Measurements from ENCODE around the gene DISC1. TPM values are rescaled to one million over a fixed set of nuclear protein-coding genes. Genes with fewer than 3 reads are reported as not detected.

The DISC1 gene
- total RNA-seq, 2 donors from 2014 or later, result 4.0 to 8.8 TPM

- no peak overlapping the region for H3K4me3 Mint-ChIP-seq
- no peaks in the 10 kb centered on the region for H3K4me1 Mint-ChIP-seq (ENCODE audit: low read depth in 2 of 2)
- ATAC-seq, result no peak
- no peak overlapping the region for H3K27ac Mint-ChIP-seq
- no peaks in the 10 kb centered on the region for H3K27me3 Mint-ChIP-seq
- no peak for DNase-seq (ENCODE audit: low spot score)
- H3K36me3 Mint-ChIP-seq, result no peaks in the 10 kb centered on the region
- H3K9me3 Mint-ChIP-seq, result no peaks in the 10 kb centered on the region
Observed at GRCh38 chr1:231734417-231734816, 107.8 kb downstream of the DISC1 start.

- Mint-ChIP-seq H3K4me1 (ENCODE audit: low read depth in 2 of 2) (no peaks in the 10 kb centered on the region), H3K36me3 (no peaks in the 10 kb centered on the region), H3K27me3 (no peaks in the 10 kb centered on the region), H3K27ac (no peak overlapping the region), H3K9me3 (no peaks in the 10 kb centered on the region), H3K4me3 (no peak overlapping the region)
- DNase-seq (ENCODE audit: low spot score) (no peak), ATAC-seq (no peak)
Observed at GRCh38 chr1:231735411-231735810, 108.8 kb downstream of the DISC1 start.

- no peak for DNase-seq (ENCODE audit: low spot score)
Observed at GRCh38 chr1:231735941-231736340, 109.4 kb downstream of the DISC1 start.

GRCh38 chr1:231736464-231736863, 109.9 kb downstream of the DISC1 start:
- no peaks in the 10 kb centered on the region for H3K27me3 Mint-ChIP-seq
- no peak overlapping the region for H3K4me3 Mint-ChIP-seq
- H3K27ac Mint-ChIP-seq, result no peak overlapping the region
- H3K9me3 Mint-ChIP-seq, result no peaks in the 10 kb centered on the region
- no peaks in the 10 kb centered on the region for H3K4me1 Mint-ChIP-seq (ENCODE audit: low read depth in 2 of 2)
- H3K36me3 Mint-ChIP-seq, result no peaks in the 10 kb centered on the region
- DNase-seq (ENCODE audit: low spot score) (no peak), ATAC-seq (no peak)

More at GRCh38 chr1:231735941-231736340, 109.4 kb downstream of the DISC1 start:
- H3K27ac Mint-ChIP-seq, result no peak overlapping the region
- H3K4me3 Mint-ChIP-seq, result no peak overlapping the region
- ATAC-seq, result no peak
- H3K36me3 Mint-ChIP-seq, result no peaks in the 10 kb centered on the region
- H3K27me3 Mint-ChIP-seq, result no peaks in the 10 kb centered on the region
- no peaks in the 10 kb centered on the region for H3K9me3 Mint-ChIP-seq
- no peaks in the 10 kb centered on the region for H3K4me1 Mint-ChIP-seq (ENCODE audit: low read depth in 2 of 2)

GRCh38 chr1:231738554-231738953, 112.0 kb downstream of the DISC1 start:
- Mint-ChIP-seq H3K27me3 (no peaks in the 10 kb centered on the region), H3K27ac (no peak overlapping the region), H3K36me3 (no peaks in the 10 kb centered on the region), H3K4me1 (ENCODE audit: low read depth in 2 of 2) (no peaks in the 10 kb centered on the region), H3K4me3 (no peak overlapping the region), H3K9me3 (no peaks in the 10 kb centered on the region)
- no peak for DNase-seq (ENCODE audit: low spot score)
- no peak for ATAC-seq

GRCh38 chr1:231743966-231744365, 117.4 kb downstream of the DISC1 start:
- no peak for DNase-seq (ENCODE audit: low spot score)
- Mint-ChIP-seq H3K9me3 (no peaks in the 10 kb centered on the region), H3K4me1 (ENCODE audit: low read depth in 2 of 2) (no peaks in the 10 kb centered on the region), H3K36me3 (no peaks in the 10 kb centered on the region), H3K4me3 (no peak overlapping the region), H3K27me3 (no peaks in the 10 kb centered on the region), H3K27ac (no peak overlapping the region)
- ATAC-seq, result no peak

- Mint-ChIP-seq H3K27ac (no peak overlapping the region), H3K9me3 (peaks cover 5% of the 10 kb centered on the region), H3K27me3 (no peaks in the 10 kb centered on the region), H3K4me3 (no peak overlapping the region), H3K36me3 (peaks cover 17% of the 10 kb centered on the region), H3K4me1 (ENCODE audit: low read depth in 2 of 2) (peaks cover 0 to 3% of the 10 kb centered on the region in 2 donors)
- no peak for ATAC-seq
- no peak for DNase-seq (ENCODE audit: low spot score)
Observed at GRCh38 chr1:231748760-231749415, 122.3 kb downstream of the DISC1 start.

- Mint-ChIP-seq H3K4me1 (ENCODE audit: low read depth in 2 of 2) (peaks cover 0 to 3% of the 10 kb centered on the region in 2 donors), H3K27ac (no peak overlapping the region), H3K27me3 (no peaks in the 10 kb centered on the region), H3K4me3 (no peak overlapping the region), H3K9me3 (peaks cover 7% of the 10 kb centered on the region), H3K36me3 (peaks cover 21% of the 10 kb centered on the region)
- ATAC-seq (no peak), DNase-seq (ENCODE audit: low spot score) (no peak)
Observed at GRCh38 chr1:231750296-231750695, 123.7 kb downstream of the DISC1 start.

GRCh38 chr1:231750818-231751362, 124.3 kb downstream of the DISC1 start:
- DNase-seq (ENCODE audit: low spot score), result no peak
- Mint-ChIP-seq H3K27ac (no peak overlapping the region), H3K36me3 (peaks cover 21% of the 10 kb centered on the region), H3K4me3 (no peak overlapping the region), H3K4me1 (ENCODE audit: low read depth in 2 of 2) (peaks cover 0 to 3% of the 10 kb centered on the region in 2 donors), H3K9me3 (peaks cover 7% of the 10 kb centered on the region), H3K27me3 (no peaks in the 10 kb centered on the region)
- ATAC-seq, result no peak

- no peak for DNase-seq (ENCODE audit: low spot score)
- Mint-ChIP-seq H3K36me3 (peaks cover 21% of the 10 kb centered on the region), H3K4me3 (no peak overlapping the region), H3K27ac (no peak overlapping the region), H3K27me3 (no peaks in the 10 kb centered on the region), H3K9me3 (peaks cover 7% of the 10 kb centered on the region), H3K4me1 (ENCODE audit: low read depth in 2 of 2) (peaks cover 0 to 3% of the 10 kb centered on the region in 2 donors)
- no peak for ATAC-seq
Observed at GRCh38 chr1:231751415-231751814, 124.8 kb downstream of the DISC1 start.

- Mint-ChIP-seq H3K4me1 (ENCODE audit: low read depth in 2 of 2) (peaks cover 0 to 3% of the 10 kb centered on the region in 2 donors), H3K4me3 (no peak overlapping the region), H3K27me3 (no peaks in the 10 kb centered on the region), H3K36me3 (peaks cover 21% of the 10 kb centered on the region), H3K27ac (no peak overlapping the region), H3K9me3 (peaks cover 7% of the 10 kb centered on the region)
- no peak for DNase-seq (ENCODE audit: low spot score)
- no peak for ATAC-seq
Observed at GRCh38 chr1:231753313-231753712, 126.7 kb downstream of the DISC1 start.

GRCh38 chr1:231757101-231757404, 130.5 kb downstream of the DISC1 start:
- Mint-ChIP-seq H3K4me3 (no peak overlapping the region), H3K9me3 (peaks cover 6% of the 10 kb centered on the region), H3K27ac (no peak overlapping the region), H3K4me1 (ENCODE audit: low read depth in 2 of 2) (no peaks in the 10 kb centered on the region), H3K36me3 (peaks cover 15% of the 10 kb centered on the region), H3K27me3 (no peaks in the 10 kb centered on the region)
- ATAC-seq (peak in 1 of 2 donors; percentile 29), DNase-seq (ENCODE audit: low spot score) (no peak)

- no peak overlapping the region for H3K27ac Mint-ChIP-seq
- H3K9me3 Mint-ChIP-seq, result peaks cover 3% of the 10 kb centered on the region
- no peak overlapping the region for H3K4me3 Mint-ChIP-seq
- H3K27me3 Mint-ChIP-seq, result no peaks in the 10 kb centered on the region
- ATAC-seq (no peak), DNase-seq (ENCODE audit: low spot score) (no peak)
- peaks cover 9% of the 10 kb centered on the region for H3K36me3 Mint-ChIP-seq
- H3K4me1 Mint-ChIP-seq (ENCODE audit: low read depth in 2 of 2), result no peaks in the 10 kb centered on the region
Observed at GRCh38 chr1:231757759-231758158, 131.2 kb downstream of the DISC1 start.

- ATAC-seq, result no peak
- Mint-ChIP-seq H3K27ac (no peak overlapping the region), H3K4me3 (no peak overlapping the region), H3K9me3 (no peaks in the 10 kb centered on the region), H3K36me3 (no peaks in the 10 kb centered on the region), H3K4me1 (ENCODE audit: low read depth in 2 of 2) (no peaks in the 10 kb centered on the region), H3K27me3 (no peaks in the 10 kb centered on the region)
- no peak for DNase-seq (ENCODE audit: low spot score)
Observed at GRCh38 chr1:231761252-231761651, 134.7 kb downstream of the DISC1 start.

All from natural killer cell treated with Interleukin-12 subunit alpha and Interleukin-12 subunit beta and Interleukin-15 and Interleukin-18, amount 100 ng/mL, for 72 hours (primary cell).